G401 (cell line): Measurements from ENCODE around the gene PID1. TPM values are rescaled to one million over a fixed set of nuclear protein-coding genes. Genes with fewer than 3 reads are reported as not detected.
"Not testable (repeated sequence)": the region's sequence is repeated elsewhere in the genome, so short reads cannot be mapped to it uniquely, and the experiment has no call there.

Experiments used
- DNase-seq: peaks from one replicate; pipeline ENCODE4 v3.0.0-alpha.2; 2015; ENCODE audit warnings: low spot score
- in situ Hi-C: cut with HindIII; loops from 2 replicates; pipeline ENCODE4 v1.10.0; 2016; ENCODE audit warnings: low sequenced_read_pairs, mixed read lengths
- total RNA-seq: library from RNA; depleted of rRNA; stranded (reverse); fragments of >200 nt; shearing (Covaris generic); gene quantifications from 2 replicates; pipeline ENCODE4 v1.2.3, GENCODE V29; 2014

Gene PID1
- total RNA-seq, 1 experiment from 2014 or later, result not detected

DNA sequence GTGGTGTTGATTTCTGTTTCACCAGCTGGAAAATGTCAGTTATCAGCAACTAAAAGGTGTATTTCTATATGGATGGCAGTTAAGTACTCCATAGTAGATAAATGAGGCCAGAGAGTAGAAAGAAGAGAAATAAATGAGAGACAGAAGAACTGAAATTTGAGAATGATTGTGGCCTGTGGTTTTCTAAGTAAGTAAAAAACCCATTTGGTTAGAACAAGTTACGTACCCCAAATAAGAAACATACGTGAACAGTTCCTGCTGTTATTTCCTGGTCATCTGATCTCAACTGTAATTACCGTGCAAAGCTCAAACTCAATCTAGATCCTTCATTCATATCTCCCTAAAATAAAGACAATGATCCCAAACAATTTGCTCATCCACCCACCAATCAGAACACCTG, 181.3 kb downstream of the PID1 start:
- in situ Hi-C loops, result no loop called here

DNA sequence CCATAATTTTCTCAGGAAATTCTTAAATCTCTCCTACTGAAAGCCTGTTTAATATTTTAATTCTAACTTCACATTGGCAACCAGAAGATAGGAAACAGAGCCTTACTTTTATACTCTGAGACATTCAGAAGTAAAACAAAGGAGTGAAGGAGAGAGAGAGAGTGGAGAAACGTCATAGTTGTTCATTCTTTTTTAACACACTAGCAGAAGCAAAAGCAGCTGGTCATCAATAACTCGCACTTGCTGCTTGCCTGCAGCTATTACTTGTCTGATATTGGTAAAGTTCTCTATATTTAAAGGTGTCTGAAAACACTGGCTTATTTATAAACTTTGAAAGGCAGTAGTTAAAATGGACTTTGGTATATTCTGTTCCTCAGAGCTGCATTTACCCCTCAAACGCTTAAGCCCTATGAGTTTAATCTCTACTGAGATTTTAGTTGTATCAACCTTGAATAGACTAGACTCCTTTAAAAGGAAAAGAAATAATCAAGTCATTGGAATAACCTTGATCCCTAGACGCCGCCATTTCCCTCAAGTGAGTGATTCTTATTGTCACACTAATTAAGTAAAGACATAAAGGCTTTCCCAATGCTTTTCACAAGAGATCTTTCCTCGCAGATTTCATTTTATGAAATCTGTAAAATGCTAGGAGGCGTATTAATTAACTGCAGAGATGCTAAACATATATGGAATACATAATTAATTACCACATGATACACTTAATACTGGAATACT, 182.0 kb downstream of the PID1 start:
- no peak for DNase-seq
- in situ Hi-C loops, result no loop called here

More for the DNA sequence above, 181.3 kb downstream of the PID1 start:
- no peak for DNase-seq

GRCh38 chr2:229088517-229088913, 182.6 kb downstream of the PID1 start:
- in situ Hi-C loops, result no loop called here

GRCh38 chr2:229087843-229088516, 183.1 kb downstream of the PID1 start:
- in situ Hi-C loops, result no loop called here
- DNase-seq, result no peak

More at GRCh38 chr2:229088517-229088913, 182.6 kb downstream of the PID1 start:
- DNase-seq, result no peak

GRCh38 chr2:229087267-229087666, 183.8 kb downstream of the PID1 start:
- DNase-seq, result no peak
- in situ Hi-C loops, result no loop called here

DNA sequence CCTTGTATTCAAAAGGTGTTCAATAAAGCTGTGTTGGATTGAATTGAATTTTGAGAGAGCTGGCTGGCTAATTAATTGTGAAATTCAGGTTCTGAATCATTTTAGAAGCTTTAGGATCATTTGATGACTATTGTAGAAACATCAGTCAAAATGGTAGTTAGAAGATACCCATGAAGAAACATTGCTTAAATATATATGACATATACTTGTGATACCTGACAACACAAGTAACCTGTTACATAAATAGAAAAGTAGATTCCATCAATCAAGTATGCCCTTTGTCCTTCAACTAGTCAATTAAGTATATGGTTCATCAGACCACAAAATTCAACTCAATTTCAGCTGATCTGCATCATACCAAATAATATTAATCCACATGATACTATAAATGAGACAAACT, 185.6 kb downstream of the PID1 start:
- in situ Hi-C loops, result no loop called here
- DNase-seq, result no peak

GRCh38 chr2:229084447-229084846, 186.6 kb downstream of the PID1 start:
- in situ Hi-C loops, result no loop called here
- no peak for DNase-seq

DNA sequence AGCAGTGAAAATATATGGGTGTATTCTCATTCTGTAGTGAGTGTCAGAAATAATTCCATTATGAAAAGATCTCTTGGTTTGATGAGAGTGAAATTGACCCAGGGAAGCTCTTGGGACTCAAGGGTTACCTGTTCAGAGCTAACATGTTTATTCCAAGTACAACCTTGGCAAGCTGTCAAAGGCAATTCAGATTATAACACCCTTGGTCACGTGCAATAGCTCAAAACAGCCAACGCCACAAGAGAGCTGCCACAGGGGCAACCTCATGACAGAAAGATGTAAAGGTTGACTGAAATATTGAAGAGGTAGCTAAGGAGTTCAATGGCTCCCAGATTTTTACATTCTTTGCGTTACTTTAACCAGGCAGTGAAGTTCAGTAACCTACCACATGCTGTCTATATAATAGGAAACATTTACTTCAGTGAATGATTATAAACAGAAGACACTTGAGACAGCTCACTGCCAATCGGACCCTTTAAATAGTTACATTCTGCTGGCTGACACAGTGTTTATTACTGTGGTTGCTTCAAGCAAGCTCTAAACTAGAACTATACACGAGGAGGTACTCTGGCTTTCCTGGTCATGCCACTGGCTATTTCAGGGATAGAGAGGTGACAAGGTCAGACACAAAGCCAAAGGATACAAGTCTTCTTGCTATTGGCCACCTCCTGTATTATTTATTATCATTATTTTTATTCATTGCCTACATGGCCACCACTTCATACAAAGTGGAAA, 187.3 kb downstream of the PID1 start:
- in situ Hi-C loops, result no loop called here
- no peak for DNase-seq

GRCh38 chr2:229081411-229081810, 189.7 kb downstream of the PID1 start:
- in situ Hi-C loops, result no loop called here
- no peak for DNase-seq

DNA sequence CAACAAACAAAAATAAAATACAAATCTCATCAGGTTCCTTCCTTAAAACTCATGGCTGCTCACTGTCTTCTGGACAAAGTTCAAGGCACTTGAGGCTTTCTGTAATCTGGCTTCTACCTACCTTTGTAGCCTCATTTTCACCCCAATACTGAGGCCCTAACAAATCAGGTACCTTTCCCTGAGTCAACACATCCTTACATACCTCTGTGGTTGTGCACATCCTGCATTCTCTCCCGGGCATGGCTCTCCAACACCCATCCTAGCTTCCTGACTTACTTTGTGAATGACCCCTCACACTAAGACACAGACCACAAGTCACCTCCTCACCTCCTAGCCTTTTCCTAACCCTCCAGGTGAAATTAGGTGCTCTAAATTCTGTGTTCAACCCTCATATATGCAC, 190.9 kb downstream of the PID1 start:
- no peak for DNase-seq
- in situ Hi-C loops, result no loop called here

DNA sequence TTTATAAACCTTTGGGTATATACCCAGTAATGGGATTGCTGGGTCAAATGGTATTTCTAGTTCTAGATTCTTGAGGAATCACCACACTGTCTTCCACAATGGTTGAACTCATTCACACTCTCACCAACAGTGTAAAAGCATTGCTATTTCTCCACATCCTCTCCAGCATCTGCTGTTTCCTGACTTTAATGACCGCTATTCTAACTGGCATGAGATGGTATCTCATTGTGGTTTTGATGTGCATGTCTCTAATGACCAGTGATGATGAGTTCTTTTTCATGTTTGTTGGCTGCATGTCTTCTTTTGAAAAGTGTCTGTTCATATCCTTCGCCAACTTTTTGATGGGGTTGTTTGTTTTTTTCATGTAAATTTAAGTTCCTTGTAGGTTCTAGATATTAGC, 194.2 kb downstream of the PID1 start:
- DNase-seq, in situ Hi-C loops: not testable (repeated sequence)

DNA sequence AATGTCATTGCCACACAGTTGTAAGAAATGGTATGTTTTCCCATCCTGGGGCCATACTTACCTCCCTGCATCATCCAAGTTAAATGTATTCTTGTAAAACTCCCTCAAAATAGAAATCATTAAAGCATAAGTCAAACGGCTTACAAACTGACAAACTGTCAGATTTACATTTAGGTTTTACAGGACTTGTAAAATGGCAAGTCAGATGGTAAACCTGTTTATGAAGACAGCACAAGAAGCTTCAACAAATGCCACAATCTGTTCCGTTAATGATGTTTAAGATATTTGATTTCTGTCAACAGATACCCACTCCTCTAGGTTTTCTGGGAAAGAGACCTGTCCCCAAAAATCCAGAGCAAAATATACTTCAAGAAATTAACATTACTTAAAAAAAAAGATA, 197.2 kb downstream of the PID1 start:
- in situ Hi-C loops, result no loop called here
- DNase-seq, result no peak

DNA sequence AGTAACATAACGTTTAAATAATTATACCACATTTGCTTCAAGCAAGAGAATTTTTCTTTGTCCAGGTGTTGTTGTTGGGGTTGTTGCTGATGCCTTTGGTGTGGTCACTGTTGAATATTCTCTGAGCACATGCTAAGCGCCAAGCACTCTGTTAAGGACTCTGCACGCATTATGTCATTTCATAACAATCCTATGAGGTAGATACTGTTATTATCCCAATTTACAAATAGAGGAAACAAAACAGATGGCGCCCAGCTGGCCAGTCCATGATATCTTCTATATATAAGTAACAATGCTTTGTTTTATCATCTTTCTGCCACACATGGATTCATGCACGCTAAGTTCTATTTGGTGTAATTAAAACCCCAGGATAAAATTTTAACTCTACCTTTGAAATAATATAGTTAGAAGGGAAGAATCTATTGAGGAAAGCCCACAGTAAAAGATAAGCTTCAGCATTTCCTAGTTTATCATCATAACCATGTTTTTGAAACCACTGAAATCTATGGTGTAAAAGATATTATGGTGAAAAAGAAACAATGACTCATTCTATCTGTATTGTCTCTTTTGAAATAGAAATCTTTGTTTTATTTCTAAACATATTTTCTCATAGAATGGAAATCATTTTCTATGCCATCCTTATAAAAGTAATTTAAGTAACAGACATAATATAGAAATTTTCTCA, 199.7 kb downstream of the PID1 start:
- no peak for DNase-seq
- in situ Hi-C loops, result no loop called here

DNA sequence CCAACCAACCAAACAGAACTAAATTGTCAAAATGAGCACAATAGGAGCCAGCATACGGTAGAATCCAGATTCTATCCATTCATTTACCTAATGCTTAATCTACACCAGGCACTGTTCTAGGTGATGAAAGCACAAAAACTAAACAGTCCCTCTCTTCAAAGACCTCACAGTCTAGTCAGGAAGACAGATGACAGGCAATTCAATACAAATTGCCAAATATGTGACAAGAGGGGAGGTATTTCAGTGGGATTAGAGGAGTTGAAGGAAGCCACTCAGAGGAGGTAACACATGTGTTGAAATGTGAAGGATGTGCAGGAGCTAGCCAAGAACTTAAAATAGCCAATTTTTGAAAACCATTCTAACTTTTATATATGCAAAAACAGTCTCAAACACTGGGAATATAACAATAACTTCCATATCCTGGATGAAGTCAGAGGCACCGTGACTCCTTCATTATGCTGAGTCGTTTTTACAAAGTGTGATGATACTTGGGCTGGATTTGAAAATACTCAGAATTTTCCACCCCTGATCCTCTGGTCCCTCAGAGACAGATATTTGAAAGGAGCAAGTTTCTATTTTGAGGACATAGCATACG, 204.9 kb downstream of the PID1 start:
- DNase-seq, result no peak
- in situ Hi-C loops, result no loop called here

GRCh38 chr2:229064749-229065148, 206.3 kb downstream of the PID1 start:
- in situ Hi-C loops, result no loop called here
- no peak for DNase-seq

DNA sequence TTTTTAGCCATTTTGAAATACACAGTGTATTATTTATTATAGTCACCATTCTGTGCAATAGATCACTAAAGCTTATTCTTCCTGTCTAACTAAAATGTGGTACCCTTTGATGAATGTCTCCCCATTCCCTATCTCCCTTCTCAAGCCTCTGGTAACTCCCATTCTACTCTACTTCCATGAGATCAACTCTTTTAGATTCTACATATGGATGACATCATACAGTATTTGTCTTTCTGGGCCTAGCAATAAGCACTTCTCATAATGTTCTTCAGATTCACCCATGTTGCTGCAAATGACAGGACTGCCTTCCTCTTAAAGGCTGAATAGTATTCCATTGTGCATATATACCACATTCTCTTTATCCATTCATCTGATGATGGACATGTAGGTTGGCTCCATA, 210.9 kb downstream of the PID1 start:
- in situ Hi-C loops, result no loop called here
- DNase-seq, result no peak

- no peak for DNase-seq
- in situ Hi-C loops, result no loop called here
Observed at GRCh38 chr2:229059331-229060033, 211.6 kb downstream of the PID1 start.

DNA sequence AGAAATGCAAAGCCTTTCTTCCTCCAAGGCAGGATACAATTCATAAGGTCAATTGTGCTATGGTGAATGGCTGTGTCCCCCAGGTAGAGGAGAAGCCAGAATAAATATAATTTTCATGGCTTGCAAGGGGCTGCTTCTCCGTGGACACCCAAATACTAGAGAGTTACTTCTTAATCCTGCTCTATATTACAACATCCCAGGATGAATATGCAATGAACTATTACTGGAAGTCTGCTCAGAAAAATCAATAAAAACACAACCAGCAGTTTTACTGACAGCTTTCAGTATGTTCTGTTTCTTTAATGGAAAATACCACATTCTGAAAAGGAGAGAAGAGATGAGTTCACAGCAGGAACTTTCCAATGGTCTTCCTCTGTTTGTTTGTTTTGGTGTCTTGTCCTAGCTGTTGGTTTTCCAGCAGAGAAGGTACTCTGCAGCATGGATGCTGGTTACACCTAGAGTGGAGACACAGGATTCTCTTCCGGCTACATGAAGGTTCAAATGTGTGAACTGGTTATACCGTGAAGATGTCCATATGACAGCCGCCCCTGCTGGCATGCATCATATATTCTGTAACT, 213.0 kb downstream of the PID1 start:
- no peak for DNase-seq
- in situ Hi-C loops, result no loop called here
